SK-N-MC (cell line): ENCODE data around the gene ANAPC2.

Source experiments
- EZH2 ChIP-seq: fragments of 200-600 bp; sonication (generic); IDR thresholded peaks from one replicate; pipeline ENCODE4 v1.6.1; 2017; ENCODE audit warnings: antibody characterized with exemption
- POLR2AphosphoS5 ChIP-seq: IDR thresholded peaks from 2 replicates; pipeline ENCODE4 v1.6.1; 2012; ENCODE audit warnings: mild to moderate bottlenecking, low read depth, low read length, borderline replicate concordance

GRCh38 chr9:137187386-137187785 is 974 bp downstream of the ANAPC2 start:
- no peak for TF ChIP-seq EZH2
- TF ChIP-seq POLR2AphosphoS5, result no peak
